Heart left ventricle (tissue), 16 donors: ENCODE results near the gene CLDN16. TPM values are rescaled to one million over a fixed set of nuclear protein-coding genes. Genes with fewer than 3 reads are reported as not detected.
A peak's percentile ranks its signal among the peaks of the same experiment; 100 is the strongest.

Experiments used
- ATAC-seq, 4 donors: fragments of 200-7000 bp; cut with Tn5 transposase; one replicate each; pipeline ENCODE4 v1.9.1; 2020 to 2022; ENCODE audit warnings: moderate library complexity in 4 of 4, mild to moderate bottlenecking in 3 of 4, moderate number of reproducible peaks in 1 of 4
- DNase-seq, 5 donors: peaks; one replicate each; pipeline ENCODE4 v3.0.0-alpha.2; 2020
- H3K27ac ChIP-seq, 12 donors: fragments of 200-600 bp; sonication (generic) in 4 of 12; one replicate each; pipeline versions ENCODE4 v1.5.0 to v1.8.0; 2016 to 2022; ENCODE audit warnings: mild to moderate bottlenecking in 2 of 12
- H3K27me3 ChIP-seq, 9 donors: fragments of 200-600 bp; sonication (generic) in 2 of 9; one replicate each; pipeline versions ENCODE4 v1.5.1 to v1.8.0; 2016 to 2022; ENCODE audit warnings: mild to moderate bottlenecking in 3 of 9
- H3K36me3 ChIP-seq, 9 donors: fragments of 200-600 bp; sonication (generic) in 2 of 9; one replicate each; pipeline versions ENCODE4 v1.5.0 to v1.8.0; 2018 to 2022; ENCODE audit warnings: mild to moderate bottlenecking in 2 of 9
- H3K4me1 ChIP-seq, 12 donors: fragments of 200-600 bp; sonication (generic) in 4 of 12; one replicate each; pipeline versions ENCODE4 v1.5.0 to v1.8.0; 2016 to 2022; ENCODE audit warnings: mild to moderate bottlenecking in 3 of 12
- H3K4me3 ChIP-seq, 12 donors: fragments of 200-600 bp; sonication (generic) in 4 of 12; one replicate each; pipeline versions ENCODE4 v1.5.0 to v1.8.0; 2017 to 2022; ENCODE audit warnings: mild to moderate bottlenecking in 9 of 12, moderate library complexity in 4 of 12
- H3K9me3 ChIP-seq, 12 donors: fragments of 200-600 bp; sonication (generic) in 4 of 12; one replicate each; pipeline versions ENCODE4 v1.5.0 to v1.8.0; 2016 to 2022; ENCODE audit warnings: mild to moderate bottlenecking in 1 of 12
- POLR2A ChIP-seq, 2 donors: fragments of 450-650 bp; IDR thresholded peaks; one replicate each; pipeline ENCODE4 v1.6.1; 2017; ENCODE audit warnings: antibody characterized with exemption in 2 of 2, mild to moderate bottlenecking in 2 of 2, moderate library complexity in 2 of 2
- WGBS, 4 donors: extraction: QIAGEN DNeasy Blood & Tissue Kit in 2 of 4; methylation state at CpG; one replicate each; pipeline versions ENCODE4 v1.1.5 to v1.1.7; 2013 to 2018; 5-methylcytosine and 5-hydroxymethylcytosine counted together
- intact Hi-C, 10 donors: fragments of 100-400 bp; cut with DNase I; formaldehyde crosslinking; loops; one replicate each; pipeline versions ENCODE4 v1.11.1 to v1.14.2; 2022
- long read RNA-seq, 3 donors: library from polyadenylated mRNA; unstranded; transcript quantifications; one replicate each; pipeline ENCODE4 v2.0.0, GENCODE V29; 2020 to 2021
- polyA plus RNA-seq, 2 donors: library from polyadenylated mRNA; stranded (reverse); fragments of 200-250 nt; gene quantifications; one replicate each; pipeline ENCODE4 v1.2.3, GENCODE V29; 2013
- total RNA-seq, 9 donors: library from RNA; depleted of rRNA in 2 of 9; stranded (reverse); fragments of >200 nt in 2 of 9; fragmentation: NEBNext Ultra II Directional in 3 of 9; extraction: Animal tissue kit (Norgen Biotek cat#: 25700) in 3 of 9; gene quantifications; one replicate each; pipeline versions ENCODE4 v1.1.0 to v1.2.4, GENCODE V29; 2016 to 2023
- TF ChIP-seq, protein P1 (sequence below), 12 donors: fragments of 200-600 bp; sonication (generic) in 4 of 12; IDR thresholded peaks; one replicate each; pipeline versions ENCODE4 v1.5.0 to v1.8.0; 2018 to 2022; ENCODE audit warnings: antibody characterized with exemption in 12 of 12, mild to moderate bottlenecking in 5 of 12
- donor health status: ischemic (EF 13 %, LVEDD 7.1; RV severe dilation, severe dysfunction).
- donor health status: healthy with polysubstance abuse.
- donor health status: DM: no; HTN: yes; CAD: no.
- donor health status: DM: no; HTN: no; CAD: no.
- donor health status: ischemic (EF 25% LVEDD 6.9; RV normal size, moderate dysfunction).
- donor health status: ischemic (EF 25% LVEDD 5.7; RV mildly dilated, moderate dysfunction).
- donor health status: healthy.
- donor health status: DM: yes; HTN: yes; CAD: no.
- donor health status: ischemic (EF 35%, LVEDD 5.7; RV mildly dilated, moderate dysfunction).
- donor health status: nonischemic (EF 11% LVEDD 7.7; RV severe dilation, severe dysfunction).
- donor health status: DM: yes; HTN: yes; CAD: no.
- donor health status: PGD.
- donor health status: ischemic (EF 29% LVEDD 5.4; RV normal size, mild dysfunction).
- donor health status: nonischemic (EF 23%, LVEDD 6.1; RV moderate dilation, normal function).

The CLDN16 gene, protein sequence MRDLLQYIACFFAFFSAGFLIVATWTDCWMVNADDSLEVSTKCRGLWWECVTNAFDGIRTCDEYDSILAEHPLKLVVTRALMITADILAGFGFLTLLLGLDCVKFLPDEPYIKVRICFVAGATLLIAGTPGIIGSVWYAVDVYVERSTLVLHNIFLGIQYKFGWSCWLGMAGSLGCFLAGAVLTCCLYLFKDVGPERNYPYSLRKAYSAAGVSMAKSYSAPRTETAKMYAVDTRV
- under 1 TPM in 1 of 9 donors, not detected in 8; 0.41 TPM for total RNA-seq
- not detected for polyA plus RNA-seq
- long read RNA-seq, donor 1 = 0 reads
- long read RNA-seq, donor 2 = 0 reads
- long read RNA-seq, donor 3 = 0 reads

DNA sequence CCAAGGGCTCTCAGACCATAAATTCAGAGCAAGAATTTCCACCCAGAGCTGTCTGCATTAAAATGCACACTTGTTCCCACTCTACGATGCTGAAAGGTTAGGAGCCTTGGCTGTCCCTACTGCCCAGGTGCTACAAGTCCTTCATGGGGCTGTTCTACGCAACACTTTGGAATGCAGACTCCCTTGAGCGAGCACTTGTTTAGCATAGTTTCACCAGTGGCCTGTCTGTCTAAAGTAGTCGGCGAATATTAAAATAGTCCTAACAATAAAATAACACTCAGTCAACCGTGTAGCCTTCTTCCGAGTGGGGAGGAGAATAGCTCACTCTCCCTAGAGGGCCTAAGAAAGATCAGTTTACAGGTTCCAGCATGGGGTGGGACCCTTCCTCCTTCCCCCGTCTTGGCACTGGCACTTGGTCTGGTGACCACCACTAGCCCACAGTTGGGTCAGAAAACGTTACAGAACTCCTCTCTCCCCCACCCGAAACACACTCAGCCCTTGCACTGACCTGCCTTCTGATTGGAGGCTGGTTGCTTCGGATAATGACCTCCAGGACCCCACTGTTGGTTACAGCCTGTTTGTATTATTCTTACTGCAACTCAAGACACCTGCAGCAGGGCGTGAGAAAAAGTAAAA lies at the start of gene CLDN16:
Gene CLDN16 (plus strand): TSS at position 586 of the 636 bp plus-strand sequence. CDS start 167 bp downstream, outside the sequence.
- no peak within 1 kb of the TSS for H3K27ac ChIP-seq
- 78 to 84% (median 81%) methylated on average over 12 of the region's 12 CpGs for whole genome bisulfite sequencing, 4 donors
- ATAC-seq = no peak

DNA sequence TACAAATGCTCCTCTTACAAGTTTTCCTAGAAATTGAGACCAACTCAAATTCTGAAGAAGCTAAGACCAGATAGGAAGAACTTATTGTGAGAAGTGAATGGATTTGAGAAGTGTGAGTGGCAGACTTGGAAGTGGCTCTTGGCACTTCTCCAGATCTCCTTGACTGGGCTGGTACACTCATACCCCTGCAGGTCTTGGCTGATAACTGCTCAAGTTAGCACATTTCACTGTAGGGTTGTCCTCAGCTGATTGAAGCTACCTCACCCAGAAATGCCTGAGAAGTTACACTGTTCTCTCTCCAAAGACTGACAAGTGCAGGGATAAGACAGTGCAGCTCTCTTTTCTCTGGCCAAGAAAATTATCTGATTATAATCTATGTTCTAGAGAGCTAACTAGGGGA lies 49.2 kb upstream of the CLDN16 start:
- H3K9me3 ChIP-seq = peaks cover 0 to 4% (median 0%) of the 10 kb centered on the region in 12 donors
- no peak overlapping the region for H3K27ac ChIP-seq
- H3K4me3 ChIP-seq = no peak overlapping the region
- H3K36me3 ChIP-seq = no peaks in the 10 kb centered on the region
- peaks cover 0 to 19% (median 0%) of the 10 kb centered on the region in 12 donors for H3K4me1 ChIP-seq
- intact Hi-C loops = no loop called here
- DNase-seq (no peak), ATAC-seq (peak in 2 of 4 donors; percentile 57 to 67)
- TF ChIP-seq, protein P1, sequence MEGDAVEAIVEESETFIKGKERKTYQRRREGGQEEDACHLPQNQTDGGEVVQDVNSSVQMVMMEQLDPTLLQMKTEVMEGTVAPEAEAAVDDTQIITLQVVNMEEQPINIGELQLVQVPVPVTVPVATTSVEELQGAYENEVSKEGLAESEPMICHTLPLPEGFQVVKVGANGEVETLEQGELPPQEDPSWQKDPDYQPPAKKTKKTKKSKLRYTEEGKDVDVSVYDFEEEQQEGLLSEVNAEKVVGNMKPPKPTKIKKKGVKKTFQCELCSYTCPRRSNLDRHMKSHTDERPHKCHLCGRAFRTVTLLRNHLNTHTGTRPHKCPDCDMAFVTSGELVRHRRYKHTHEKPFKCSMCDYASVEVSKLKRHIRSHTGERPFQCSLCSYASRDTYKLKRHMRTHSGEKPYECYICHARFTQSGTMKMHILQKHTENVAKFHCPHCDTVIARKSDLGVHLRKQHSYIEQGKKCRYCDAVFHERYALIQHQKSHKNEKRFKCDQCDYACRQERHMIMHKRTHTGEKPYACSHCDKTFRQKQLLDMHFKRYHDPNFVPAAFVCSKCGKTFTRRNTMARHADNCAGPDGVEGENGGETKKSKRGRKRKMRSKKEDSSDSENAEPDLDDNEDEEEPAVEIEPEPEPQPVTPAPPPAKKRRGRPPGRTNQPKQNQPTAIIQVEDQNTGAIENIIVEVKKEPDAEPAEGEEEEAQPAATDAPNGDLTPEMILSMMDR (IDR thresholded peaks at IDR 0.05) = no peak
- no peak for TF ChIP-seq POLR2A (IDR thresholded peaks at IDR 0.05)
- H3K27me3 ChIP-seq = no peaks in the 10 kb centered on the region

More for the DNA sequence above, at the start of gene CLDN16:
- intact Hi-C loops = loop anchor here in 2 of 10 donors (5.0 to 10.0 kb wide), 2 partner anchors 307 to 310 kb away; no protein-coding TSS in a partner anchor
- TF ChIP-seq POLR2A (IDR thresholded peaks at IDR 0.05) = no peak
- TF ChIP-seq, protein P1 (IDR thresholded peaks at IDR 0.05) = no peak
- Histone ChIP-seq H3K36me3 (no peaks in the 10 kb centered on the region), H3K4me1 (no peaks in the 10 kb centered on the region), H3K9me3 (no peaks in the 10 kb centered on the region), H3K27me3 (no peaks in the 10 kb centered on the region), H3K4me3 (no peak within 1 kb of the TSS)
- DNase-seq = no peak

DNA sequence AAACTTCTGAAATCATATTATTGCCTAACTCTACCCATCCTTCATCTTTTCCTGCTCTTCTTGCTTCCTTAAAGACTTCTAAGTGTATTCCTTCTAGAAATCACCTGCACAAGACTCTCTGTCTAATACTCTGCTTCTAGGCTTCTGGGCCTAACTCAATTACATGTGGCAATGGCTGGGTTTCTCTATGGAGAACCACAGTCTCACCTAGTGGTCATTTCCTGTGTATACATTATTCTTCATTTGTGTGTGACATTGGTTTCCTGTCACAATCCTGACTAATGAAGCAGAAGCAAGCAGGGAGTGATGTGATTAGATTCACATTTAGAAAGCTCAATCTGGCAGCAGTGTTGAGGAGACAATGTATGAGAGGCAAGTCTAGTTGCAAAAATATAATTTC lies 48.8 kb upstream of the CLDN16 start:
- no peak for DNase-seq
- H3K4me3 ChIP-seq = no peak overlapping the region
- ATAC-seq = no peak
- peaks cover 0 to 19% (median 0%) of the 10 kb centered on the region in 12 donors for H3K4me1 ChIP-seq
- H3K9me3 ChIP-seq = peaks cover 0 to 4% (median 0%) of the 10 kb centered on the region in 12 donors
- TF ChIP-seq POLR2A (IDR thresholded peaks at IDR 0.05) = no peak
- TF ChIP-seq, protein P1 (IDR thresholded peaks at IDR 0.05) = no peak
- intact Hi-C loops = no loop called here
- no peaks in the 10 kb centered on the region for H3K27me3 ChIP-seq
- H3K36me3 ChIP-seq = no peaks in the 10 kb centered on the region
- no peak overlapping the region for H3K27ac ChIP-seq

DNA sequence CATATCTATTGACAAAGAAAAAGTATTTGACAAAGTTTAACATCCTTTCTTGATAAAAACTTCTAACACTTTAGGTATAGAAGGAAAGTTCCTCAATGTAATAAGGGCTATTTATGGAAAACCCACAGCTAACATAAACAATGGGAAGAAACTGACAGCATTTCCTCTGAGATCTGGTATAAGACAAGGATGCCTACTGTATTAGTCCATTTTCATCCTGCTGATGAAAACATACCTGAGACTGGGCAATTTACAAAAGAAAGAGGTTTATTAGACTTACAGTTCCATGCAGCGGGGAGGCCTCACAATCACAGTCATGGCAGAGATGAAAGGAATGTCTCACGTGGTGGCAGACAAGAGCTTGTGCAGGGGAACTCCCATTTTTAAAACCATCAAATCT lies 47.9 kb upstream of the CLDN16 start:
- no peak overlapping the region for H3K27ac ChIP-seq
- H3K4me1 ChIP-seq = peaks cover 0 to 26% (median 5%) of the 10 kb centered on the region in 12 donors
- H3K36me3 ChIP-seq = no peaks in the 10 kb centered on the region
- intact Hi-C loops = no loop called here
- peaks cover 0 to 4% (median 0%) of the 10 kb centered on the region in 12 donors for H3K9me3 ChIP-seq
- TF ChIP-seq POLR2A (IDR thresholded peaks at IDR 0.05) = no peak
- TF ChIP-seq, protein P1 (IDR thresholded peaks at IDR 0.05) = no peak
- H3K4me3 ChIP-seq = no peak overlapping the region
- ATAC-seq = no peak
- H3K27me3 ChIP-seq = no peaks in the 10 kb centered on the region
- no peak for DNase-seq
- WGBS, 4 donors = 74 to 78% (median 78%) methylated on average over 2 of the region's 2 CpGs
